GM23248 (cell line): ENCODE data around the gene C1orf174.

Experiments used
- EZH2 ChIP-seq: fragments of 200-600 bp; sonication (generic); IDR thresholded peaks from 2 replicates; pipeline ENCODE4 v1.6.1; 2018; ENCODE audit warnings: antibody characterized with exemption, mild to moderate bottlenecking; ENCODE audit not compliant: insufficient read depth, poor library complexity, severe bottlenecking
- EZH2phosphoT487 ChIP-seq: fragments of 200-600 bp; sonication (generic); IDR thresholded peaks from 2 replicates; pipeline ENCODE4 v1.6.1; 2018; ENCODE audit warnings: antibody characterized with exemption, moderate library complexity, mild to moderate bottlenecking, low read depth; ENCODE audit not compliant: insufficient read depth

GRCh38 chr1:3852711-3853485, 47.2 kb downstream of the C1orf174 start:
- TF ChIP-seq EZH2 (no peak), EZH2phosphoT487 (no peak)
